Measurements from ENCODE around the gene POGLUT3. TPM values are rescaled to one million over a fixed set of nuclear protein-coding genes. Genes with fewer than 3 reads are reported as not detected.

POGLUT3 gene
- total and polyA plus RNA-seq, 9 of the 15 experiments (the other 6 are each of a cell fraction or from before 2014, with no cell fraction given): 4.6 to 29.7 (median 17.8) TPM

GRCh38 chr11:108495326-108495725 lies 2.9 kb downstream of the POGLUT3 start (continued):
- TF ChIP-seq ZNF449 (CRISPR knock-in tag; IDR thresholded peaks at IDR 0.05): no peak
- TF ChIP-seq PHF21A (IDR thresholded peaks at IDR 0.05; ENCODE audit: borderline replicate concordance, low read depth): no peak

GRCh38 chr11:108494182-108494581 lies 4.0 kb downstream of the POGLUT3 start:
- Histone ChIP-seq H3K4me3 (no peak overlapping the region), H3K79me2 (ENCODE audit: control insufficient read depth, insufficient read depth, low read length) (peaks cover 38% of the 10 kb centered on the region), H3K9me3 (replicated peaks; ENCODE audit: control insufficient read depth, insufficient read depth, low read depth, low read length) (no peaks in the 10 kb centered on the region), H3K27me3 (ENCODE audit: control insufficient read depth in 2 of 2, insufficient read depth in 2 of 2, low read length in 2 of 2) (no peaks in the 10 kb centered on the region), H3K4me2 (ENCODE audit: insufficient read depth, low read length) (no peak overlapping the region), H3K27ac (ENCODE audit: extremely low read depth, low read depth, low read length) (no peak overlapping the region), H3K36me3 (ENCODE audit: control insufficient read depth, insufficient read depth, low read length) (peaks cover 7% of the 10 kb centered on the region; the same call in 1 of the 3 replicates), H3K9me1 (ENCODE audit: control insufficient read depth, insufficient read depth, low read length) (no peaks in the 10 kb centered on the region), H3K9ac (ENCODE audit: insufficient read depth in 1 of 2, low read depth in 2 of 2, low read length in 2 of 2) (no peak overlapping the region), H3K4me1 (replicated peaks in 1 of 2; ENCODE audit: control insufficient read depth in 2 of 2, insufficient read depth in 2 of 2, low read length in 2 of 2) (peaks cover 14 to 15% of the 10 kb centered on the region in 2 experiments; a peak in 4 of 5 replicates), H2AFZ (ENCODE audit: low read depth, low read length) (no peak overlapping the region; the same call in 1 of the 2 replicates), H4K20me1 (replicated peaks; ENCODE audit: control insufficient read depth, insufficient read depth, low read length) (no peaks in the 10 kb centered on the region)
- DNase-seq (ENCODE audit: extremely low read depth in 1 of 4, low spot score in 3 of 4) (peak in 2 of 4 experiments; percentile 11 to 27), FAIRE-seq (peak; percentile 49), ATAC-seq (no peak)
- 27% methylated on average over 6 of the region's 6 CpGs for WGBS (ENCODE audit: insufficient coverage, low coverage, missing lambda C conversion rate)
- intact Hi-C loops (cut with micrococcal nuclease): loop anchor here (10.0 kb wide), 1 partner anchor 369 kb away; the partner anchor contains the start of gene ACAT1
- BruUV-seq (replicated peaks): no TSS peak
- in situ Hi-C loops (cut with MboI): no loop called here
- TF ChIP-seq RHOXF2B (CRISPR knock-in tag; conservative IDR thresholded peaks at IDR 0.05): no peak
- peak; percentile 97 for TF ChIP-seq NFIC (IDR thresholded peaks at IDR 0.05)
- no peak for TF ChIP-seq FOSL1 (tag; conservative IDR thresholded peaks at IDR 0.05)
- TF ChIP-seq ZNF12 (CRISPR knock-in tag; IDR thresholded peaks at IDR 0.05): no peak
- no peak for TF ChIP-seq ESRRA (IDR thresholded peaks at IDR 0.05; ENCODE audit: borderline replicate concordance, low read depth)
- TF ChIP-seq NFIX (CRISPR knock-in tag; IDR thresholded peaks at IDR 0.05; ENCODE audit: low read depth): peak; percentile 73; the same call in 1 of the 2 replicates
- no peak for TF ChIP-seq RUNX1 (IDR thresholded peaks at IDR 0.05; ENCODE audit: low read depth)
- no peak for TF ChIP-seq SETDB1 (IDR thresholded peaks at IDR 0.05; ENCODE audit: low read length)
- ChIA-PET CTCF (ENCODE audit: low intra/inter-chr PET ratio) (no interaction called here), POLR2A (interaction anchor here (0.6 to 1.1 kb wide), 3 partner anchors 9 to 33 kb away, joined by 3 to 6 read pairs (median 3); no protein-coding TSS in a partner anchor)

Data from K562 (cell line).